ENCODE measurements around the gene NIPSNAP3A.

- TF ChIP-seq, protein P1, sequence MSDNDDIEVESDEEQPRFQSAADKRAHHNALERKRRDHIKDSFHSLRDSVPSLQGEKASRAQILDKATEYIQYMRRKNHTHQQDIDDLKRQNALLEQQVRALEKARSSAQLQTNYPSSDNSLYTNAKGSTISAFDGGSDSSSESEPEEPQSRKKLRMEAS (IDR thresholded peaks at IDR 0.05; ENCODE audit: insufficient read depth, insufficient read length) = no peak
- TF ChIP-seq POLR2AphosphoS5 (IDR thresholded peaks at IDR 0.05; ENCODE audit: insufficient read depth, low read depth, low read length) (no peak), POLR2A (IDR thresholded peaks at IDR 0.05; ENCODE audit: low read depth, low read length) (no peak), FOS (IDR thresholded peaks at IDR 0.05; ENCODE audit: borderline replicate concordance, insufficient read depth, low read length) (no peak), EZH2 (IDR thresholded peaks at IDR 0.05; ENCODE audit: borderline replicate concordance, low read depth, low read length, severe bottlenecking) (no peak), MYC (IDR thresholded peaks at IDR 0.05; ENCODE audit: low read depth, low read length) (no peak), JUN (IDR thresholded peaks at IDR 0.05; ENCODE audit: borderline replicate concordance, insufficient read depth, insufficient read length, low read depth) (no peak), GATA2 (IDR thresholded peaks at IDR 0.05; ENCODE audit: insufficient read depth, insufficient read length, low read depth, low read length) (no peak)
- TF ChIP-seq, protein P2, sequence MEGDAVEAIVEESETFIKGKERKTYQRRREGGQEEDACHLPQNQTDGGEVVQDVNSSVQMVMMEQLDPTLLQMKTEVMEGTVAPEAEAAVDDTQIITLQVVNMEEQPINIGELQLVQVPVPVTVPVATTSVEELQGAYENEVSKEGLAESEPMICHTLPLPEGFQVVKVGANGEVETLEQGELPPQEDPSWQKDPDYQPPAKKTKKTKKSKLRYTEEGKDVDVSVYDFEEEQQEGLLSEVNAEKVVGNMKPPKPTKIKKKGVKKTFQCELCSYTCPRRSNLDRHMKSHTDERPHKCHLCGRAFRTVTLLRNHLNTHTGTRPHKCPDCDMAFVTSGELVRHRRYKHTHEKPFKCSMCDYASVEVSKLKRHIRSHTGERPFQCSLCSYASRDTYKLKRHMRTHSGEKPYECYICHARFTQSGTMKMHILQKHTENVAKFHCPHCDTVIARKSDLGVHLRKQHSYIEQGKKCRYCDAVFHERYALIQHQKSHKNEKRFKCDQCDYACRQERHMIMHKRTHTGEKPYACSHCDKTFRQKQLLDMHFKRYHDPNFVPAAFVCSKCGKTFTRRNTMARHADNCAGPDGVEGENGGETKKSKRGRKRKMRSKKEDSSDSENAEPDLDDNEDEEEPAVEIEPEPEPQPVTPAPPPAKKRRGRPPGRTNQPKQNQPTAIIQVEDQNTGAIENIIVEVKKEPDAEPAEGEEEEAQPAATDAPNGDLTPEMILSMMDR (IDR thresholded peaks at IDR 0.05; ENCODE audit: extremely low read depth in 1 of 2, insufficient read depth in 1 of 2, low read depth in 1 of 2, low read length in 2 of 2) = no peak
Observed at GRCh38 chr9:104774831-104775573, 27.5 kb downstream of the NIPSNAP3A start.
